AG04449 (cell line): ENCODE measurements around the gene YES1.
"Not testable (repeated sequence)": the region's sequence is repeated elsewhere in the genome, so short reads cannot be mapped to it uniquely, and the experiment has no call there.

Experiments used
- CTCF ChIA-PET: fragments of 350-600 bp; formaldehyde crosslinking; extraction: SDS; loops from one replicate; lab custom pipeline; 2021; ENCODE audit warnings: antibody characterized with exemption; lab: Yijun Ruan, JAX
- POLR2A ChIA-PET: fragments of 400-600, 350-600 bp; formaldehyde crosslinking; extraction: SDS; loops from one replicate; lab custom pipeline; 2020; ENCODE audit warnings: antibody characterized with exemption, inconsistent platforms; lab: Yijun Ruan, JAX
- DNase-seq: peaks from one replicate; pipeline ENCODE4 v3.0.0-alpha.2; 2010; ENCODE audit warnings: low read depth, low spot score
- H3K4me3 ChIP-seq: 2 replicates; pipeline ENCODE4 v1.5.1; 2011; ENCODE audit warnings: low read depth, mild to moderate bottlenecking, control low read depth, low read length
- CTCF ChIP-seq: IDR thresholded peaks from one replicate; pipeline ENCODE4 v1.5.1; 2011; ENCODE audit warnings: mild to moderate bottlenecking, moderate library complexity, low read length, control low read depth, inconsistent platforms; ENCODE audit not compliant: insufficient read depth; ENCODE audit errors: missing control alignments

Gene YES1

GRCh38 chr18:731185-731584 is 80.9 kb downstream of the YES1 start:
- TF ChIP-seq CTCF: no peak
- CTCF ChIA-PET: interaction anchor here (1.1 to 1.6 kb wide), 6 partner anchors 8 to 108 kb away, joined by 3 to 7 read pairs (median 6); partner anchors contain the start of gene ENOSF1
- POLR2A ChIA-PET: no interaction called here
- no peak overlapping the region for H3K4me3 ChIP-seq
- DNase-seq: no peak

GRCh38 chr18:730692-731091 is 81.3 kb downstream of the YES1 start:
- CTCF ChIA-PET: interaction anchor here (1.1 to 1.6 kb wide), 6 partner anchors 9 to 109 kb away, joined by 3 to 7 read pairs (median 6); partner anchors contain the start of gene ENOSF1
- no peak for TF ChIP-seq CTCF
- no peak overlapping the region for H3K4me3 ChIP-seq
- no peak for DNase-seq
- POLR2A ChIA-PET: no interaction called here

- POLR2A ChIA-PET, H3K4me3 ChIP-seq, DNase-seq: not testable (repeated sequence)
- CTCF ChIA-PET: interaction anchor here (1.3 kb wide), 1 partner anchor 18 kb away, joined by 6 read pairs; the partner anchor contains the start of gene ENOSF1
Measured at GRCh38 chr18:730120-730519, 81.9 kb downstream of the YES1 start.

GRCh38 chr18:725646-726045 is 86.4 kb downstream of the YES1 start:
- DNase-seq: no peak
- no peak overlapping the region for H3K4me3 ChIP-seq
- ChIA-PET POLR2A (no interaction called here), CTCF (interaction anchor here (0.6 to 2.7 kb wide), 4 partner anchors 12 to 105 kb away, joined by 3 to 18 read pairs (median 4); partner anchors contain the start of gene ENOSF1)
- TF ChIP-seq CTCF: no peak

GRCh38 chr18:723541-724080 is 88.4 kb downstream of the YES1 start:
- POLR2A ChIA-PET: no interaction called here
- no peak overlapping the region for H3K4me3 ChIP-seq
- DNase-seq: no peak
- TF ChIP-seq CTCF: no peak
- CTCF ChIA-PET: interaction anchor here (1.0 kb wide), 1 partner anchor 107 kb away, joined by 5 read pairs; no protein-coding TSS in a partner anchor

- TF ChIP-seq CTCF: no peak
- no peak overlapping the region for H3K4me3 ChIP-seq
- POLR2A ChIA-PET: no interaction called here
- CTCF ChIA-PET: interaction anchor here (1.4 to 6.5 kb wide), 2 partner anchors 7 to 115 kb away, joined by 4 to 40 read pairs; no protein-coding TSS in a partner anchor
- no peak for DNase-seq
Measured at GRCh38 chr18:717003-717402, 95.0 kb downstream of the YES1 start.
